Thoracic aorta (tissue), 2 donors: ENCODE results near the gene DALRD3. TPM values are rescaled to one million over a fixed set of nuclear protein-coding genes. Genes with fewer than 3 reads are reported as not detected.

Experiments
- ATAC-seq: fragments of 150-250 bp; one replicate; pipeline ENCODE4 v1.8.0; 2017; ENCODE audit warnings: low read depth; ENCODE audit not compliant: insufficient number of reproducible peaks, low FRiP score
- DNase-seq: peaks from one replicate; pipeline ENCODE4 v3.0.0-alpha.2; 2020; ENCODE audit warnings: low spot score
- H3K27ac ChIP-seq, 2 donors: fragments of 200-600 bp; sonication (generic); 1 replicate in 1 of 2; 2 replicates in 1 of 2; pipeline ENCODE4 v1.5.1; 2016; ENCODE audit warnings: mild to moderate bottlenecking in 2 of 2, moderate library complexity in 2 of 2
- H3K27me3 ChIP-seq: fragments of 200-600 bp; sonication (generic); replicated peaks from 2 replicates; pipeline ENCODE4 v1.6.0; 2016; ENCODE audit warnings: mild to moderate bottlenecking; ENCODE audit not compliant: insufficient read depth
- H3K36me3 ChIP-seq: fragments of 200-600 bp; sonication (generic); one replicate; pipeline ENCODE4 v1.5.1; 2016
- H3K4me1 ChIP-seq, 2 donors: fragments of 200-600 bp; sonication (generic); 1 replicate in 1 of 2; 2 replicates in 1 of 2; pipeline versions ENCODE4 v1.5.1 to v1.6.0; 2016; ENCODE audit warnings: low read depth in 2 of 2, mild to moderate bottlenecking in 1 of 2; ENCODE audit not compliant: control insufficient read depth in 1 of 2
- H3K4me3 ChIP-seq: fragments of 200-600 bp; sonication (generic); 2 replicates; pipeline ENCODE4 v1.5.1; 2016; ENCODE audit warnings: mild to moderate bottlenecking
- H3K9me3 ChIP-seq: fragments of 200-600 bp; sonication (generic); 2 replicates; pipeline ENCODE4 v1.5.1; 2016
- CTCF ChIP-seq: fragments of 200-600 bp; sonication (generic); IDR thresholded peaks from one replicate; pipeline ENCODE4 v1.5.1; 2019; ENCODE audit warnings: antibody characterized with exemption
- total RNA-seq, 2 donors: library from RNA; depleted of rRNA; stranded (reverse); fragments of >200 nt; gene quantifications; one replicate each; pipeline versions ENCODE4 v1.1.0 to v1.2.3, GENCODE V29; 2016

The DALRD3 gene
- total RNA-seq, 2 donors from 2014 or later, result 16.8 to 36.8 TPM

- no peak for DNase-seq
- no peak overlapping the region for H3K27ac ChIP-seq
- H3K9me3 ChIP-seq, result no peaks in the 10 kb centered on the region
- no peak for ATAC-seq
- no peak overlapping the region for H3K4me3 ChIP-seq
- no peaks in the 10 kb centered on the region for H3K27me3 ChIP-seq
- TF ChIP-seq CTCF, result no peak
- peaks cover 31% of the 10 kb centered on the region for H3K36me3 ChIP-seq
- H3K4me1 ChIP-seq, result no peaks in the 10 kb centered on the region
These were observed 16.9 kb upstream of the DALRD3 start for GRCh38 chr3:49035281-49035680.

GRCh38 chr3:49034650-49035049, 16.3 kb upstream of the DALRD3 start:
- no peak overlapping the region for H3K27ac ChIP-seq
- H3K36me3 ChIP-seq, result peaks cover 31% of the 10 kb centered on the region
- H3K4me3 ChIP-seq, result no peak overlapping the region
- no peaks in the 10 kb centered on the region for H3K4me1 ChIP-seq
- TF ChIP-seq CTCF, result no peak
- ATAC-seq, result no peak
- H3K27me3 ChIP-seq, result no peaks in the 10 kb centered on the region
- H3K9me3 ChIP-seq, result no peaks in the 10 kb centered on the region
- DNase-seq, result no peak

GRCh38 chr3:49032646-49033304, 14.4 kb upstream of the DALRD3 start:
- H3K9me3 ChIP-seq, result no peaks in the 10 kb centered on the region
- no peak overlapping the region for H3K27ac ChIP-seq
- ATAC-seq (no peak), DNase-seq (no peak)
- TF ChIP-seq CTCF, result no peak
- H3K4me3 ChIP-seq, result no peak overlapping the region
- peaks cover 0 to 12% of the 10 kb centered on the region in 2 donors for H3K4me1 ChIP-seq
- H3K36me3 ChIP-seq, result peaks cover 31% of the 10 kb centered on the region
- H3K27me3 ChIP-seq, result no peaks in the 10 kb centered on the region

GRCh38 chr3:49030321-49030720, 11.9 kb upstream of the DALRD3 start:
- no peak for TF ChIP-seq CTCF
- Histone ChIP-seq H3K27me3 (no peaks in the 10 kb centered on the region), H3K9me3 (no peaks in the 10 kb centered on the region), H3K4me1 (peaks cover 0 to 14% of the 10 kb centered on the region in 2 donors), H3K4me3 (no peak overlapping the region), H3K36me3 (peaks cover 24% of the 10 kb centered on the region), H3K27ac (no peak overlapping the region)
- ATAC-seq, result no peak
- no peak for DNase-seq

GRCh38 chr3:49029563-49029884, 11.1 kb upstream of the DALRD3 start:
- peaks cover 0 to 14% of the 10 kb centered on the region in 2 donors for H3K4me1 ChIP-seq
- DNase-seq (no peak), ATAC-seq (no peak)
- peak overlapping the region; percentile 82 for H3K4me3 ChIP-seq
- peaks cover 32% of the 10 kb centered on the region for H3K36me3 ChIP-seq
- H3K27me3 ChIP-seq, result no peaks in the 10 kb centered on the region
- H3K27ac ChIP-seq, result peak overlapping the region; percentile 44 to 91
- no peak for TF ChIP-seq CTCF
- no peaks in the 10 kb centered on the region for H3K9me3 ChIP-seq
